Fibroblast of pulmonary artery (primary cell): ENCODE data around the gene POPDC2.
A peak's percentile ranks its signal among the peaks of the same experiment; 100 is the strongest.
"Not testable (repeated sequence)": the region's sequence is repeated elsewhere in the genome, so short reads cannot be mapped to it uniquely, and the experiment has no call there.

Experiments
- DNase-seq: peaks from one replicate; pipeline ENCODE4 v3.0.0-alpha.2; 2010; ENCODE audit warnings: low read depth
- H3K4me3 ChIP-seq: replicated peaks from 2 replicates; pipeline ENCODE4 v1.5.1; 2011; ENCODE audit warnings: low read depth, mild to moderate bottlenecking, control low read depth, low read length, moderate library complexity
- CTCF ChIP-seq: IDR thresholded peaks from 2 replicates; pipeline ENCODE4 v1.5.1; 2011; ENCODE audit warnings: mild to moderate bottlenecking, control low read depth, low read length, inconsistent platforms; ENCODE audit errors: missing control alignments

Gene POPDC2

DNA sequence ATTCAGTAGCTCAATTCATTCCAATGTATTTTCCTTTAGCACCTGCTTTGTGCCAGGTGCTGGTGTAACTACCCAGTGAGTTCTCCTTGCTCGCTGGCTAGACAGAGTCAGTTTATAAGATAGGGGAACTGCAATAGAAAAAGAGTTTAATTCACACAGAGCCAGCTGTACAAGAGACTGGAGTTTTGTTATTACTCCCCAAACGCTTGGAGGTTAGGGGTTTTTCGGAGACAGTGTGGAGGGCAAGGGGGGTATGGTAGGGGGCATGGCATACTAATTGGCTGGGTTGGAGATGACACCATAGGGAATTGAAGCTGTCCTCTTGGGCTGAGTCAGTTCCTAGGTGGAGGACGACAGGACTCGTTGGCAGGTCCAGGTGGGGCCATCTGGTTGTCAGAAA, 37.0 kb upstream of the POPDC2 start:
- no peak for DNase-seq

DNA sequence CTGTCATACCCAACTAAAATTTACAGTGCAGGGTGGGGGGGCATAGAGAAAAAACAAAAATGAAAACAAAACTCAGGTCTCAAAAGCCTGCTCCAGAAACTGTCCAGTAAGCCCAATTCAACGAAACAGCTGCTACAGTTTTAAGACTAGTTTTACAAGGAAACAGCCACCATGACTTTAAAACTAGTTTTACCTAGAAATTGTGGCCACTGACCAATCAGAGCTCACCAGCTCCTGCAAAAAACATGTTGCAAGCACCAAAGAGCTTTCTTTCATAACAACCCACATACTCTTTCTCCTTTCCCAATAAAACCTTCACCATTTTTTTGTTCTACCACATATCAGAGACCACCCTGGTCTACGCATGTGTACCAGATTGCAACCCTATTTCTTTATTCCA, 35.1 kb upstream of the POPDC2 start:
- peak; percentile 18 for DNase-seq
- no peak for TF ChIP-seq CTCF
- H3K4me3 ChIP-seq = no peak overlapping the region

More for the DNA sequence above, 37.0 kb upstream of the POPDC2 start:
- TF ChIP-seq CTCF = no peak
- H3K4me3 ChIP-seq = no peak overlapping the region

- peak; percentile 54 for TF ChIP-seq CTCF
- no peak overlapping the region for H3K4me3 ChIP-seq
- DNase-seq = peak; percentile 54
These were observed 29.8 kb upstream of the POPDC2 start for GRCh38 chr3:119690043-119690656.

- no peak for DNase-seq
These were observed 23.0 kb upstream of the POPDC2 start for GRCh38 chr3:119683421-119683820.

GRCh38 chr3:119681279-119681678, 20.9 kb upstream of the POPDC2 start:
- peak; percentile 48 for TF ChIP-seq CTCF
- peak; percentile 72 for DNase-seq
- no peak overlapping the region for H3K4me3 ChIP-seq

More at GRCh38 chr3:119683421-119683820, 23.0 kb upstream of the POPDC2 start:
- H3K4me3 ChIP-seq = no peak overlapping the region
- no peak for TF ChIP-seq CTCF

- DNase-seq = no peak
- H3K4me3 ChIP-seq = no peak overlapping the region
- no peak for TF ChIP-seq CTCF
These were observed 19.5 kb upstream of the POPDC2 start for GRCh38 chr3:119679874-119680273.

GRCh38 chr3:119678209-119678608, 17.8 kb upstream of the POPDC2 start:
- not testable (repeated sequence) for DNase-seq, H3K4me3 ChIP-seq

- H3K4me3 ChIP-seq = peak overlapping the region; percentile 71
- TF ChIP-seq CTCF = no peak
- DNase-seq = no peak
These were observed 17.2 kb upstream of the POPDC2 start for GRCh38 chr3:119677641-119677934.
